Suprapubic skin (tissue), 3 donors: Measurements from ENCODE around the gene SPC24.

Experiments
- CTCF ChIP-seq, 2 donors: fragments of 200-600 bp in 1 of 2; fragments of 450-650 bp in 1 of 2; sonication (generic) in 1 of 2; IDR thresholded peaks; one replicate each; pipeline ENCODE4 v1.5.1; 2016 to 2019; ENCODE audit warnings: antibody characterized with exemption in 2 of 2, mild to moderate bottlenecking in 1 of 2, moderate library complexity in 1 of 2
- POLR2AphosphoS5 ChIP-seq, 3 donors: sonication (generic); formaldehyde crosslinking; IDR thresholded peaks; one replicate each; pipeline ENCODE4 v1.6.1; 2017; ENCODE audit warnings: antibody characterized with exemption in 3 of 3

- no peak for TF ChIP-seq POLR2AphosphoS5 (IDR thresholded peaks at IDR 0.05)
- no peak for TF ChIP-seq CTCF (IDR thresholded peaks at IDR 0.05)
These were observed 25.9 kb upstream of the SPC24 start for GRCh38 chr19:11181488-11181887.
